ENCODE data around the gene MAP3K1. TPM values are rescaled to one million over a fixed set of nuclear protein-coding genes. Genes with fewer than 3 reads are reported as not detected.

The MAP3K1 gene
- total RNA-seq, 1 donor from 2014 or later, result 27.5 TPM

DNA sequence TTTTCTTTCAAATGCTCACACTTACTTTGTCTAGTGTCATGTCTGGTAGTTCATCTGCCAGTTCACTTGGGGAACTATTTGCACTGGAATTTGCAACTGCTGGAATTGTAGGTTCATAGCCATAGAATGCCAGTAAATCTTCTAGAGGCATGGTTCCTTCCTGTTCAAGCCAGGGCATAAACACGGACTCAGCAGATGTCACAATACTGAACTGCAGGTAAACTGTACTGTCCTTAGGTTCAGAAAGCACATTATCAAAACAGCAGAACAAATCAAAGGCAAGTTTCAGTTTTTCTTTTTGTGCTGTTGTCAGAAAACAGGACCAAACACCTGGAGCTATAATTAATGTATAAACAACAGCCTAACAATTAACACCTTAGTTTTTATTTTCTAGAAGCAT is 123.5 kb downstream of the MAP3K1 start:
- peaks cover 18% of the 10 kb centered on the region for H3K36me3 Mint-ChIP-seq (ENCODE audit: low read depth, unreplicated experiment)

DNA sequence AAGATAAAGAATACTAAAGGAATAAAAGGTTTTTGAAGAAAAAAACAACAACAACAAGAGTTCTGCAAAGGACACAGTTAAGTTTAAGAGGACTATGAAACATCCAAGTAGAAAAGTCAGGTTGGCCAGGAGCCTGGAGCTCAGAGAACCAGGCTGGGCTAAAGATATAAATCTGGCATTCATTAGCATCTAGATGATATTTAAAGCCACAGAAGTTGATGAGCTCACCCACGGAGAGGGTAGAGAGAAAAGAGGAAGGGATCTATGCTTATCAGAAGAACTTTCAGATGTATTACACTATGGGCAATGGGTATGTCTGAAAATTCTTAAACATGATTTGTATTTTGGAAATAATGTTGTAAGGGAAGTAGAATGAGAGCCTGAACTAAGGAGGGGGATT is 126.6 kb downstream of the MAP3K1 start:
- Mint-ChIP-seq H3K36me3 (ENCODE audit: low read depth, unreplicated experiment) (peaks cover 24% of the 10 kb centered on the region), H3K27ac (ENCODE audit: unreplicated experiment) (peak overlapping the region; percentile 2)

More for the DNA sequence above, 123.5 kb downstream of the MAP3K1 start:
- Mint-ChIP-seq H3K27me3 (ENCODE audit: unreplicated experiment) (no peaks in the 10 kb centered on the region), H3K9me3 (ENCODE audit: unreplicated experiment) (no peaks in the 10 kb centered on the region), H3K4me1 (ENCODE audit: unreplicated experiment) (no peaks in the 10 kb centered on the region), H3K4me3 (ENCODE audit: unreplicated experiment) (no peak overlapping the region), H3K27ac (ENCODE audit: unreplicated experiment) (no peak overlapping the region)
- DNase-seq (ENCODE audit: low spot score), result no peak
- TF ChIP-seq, protein P1, sequence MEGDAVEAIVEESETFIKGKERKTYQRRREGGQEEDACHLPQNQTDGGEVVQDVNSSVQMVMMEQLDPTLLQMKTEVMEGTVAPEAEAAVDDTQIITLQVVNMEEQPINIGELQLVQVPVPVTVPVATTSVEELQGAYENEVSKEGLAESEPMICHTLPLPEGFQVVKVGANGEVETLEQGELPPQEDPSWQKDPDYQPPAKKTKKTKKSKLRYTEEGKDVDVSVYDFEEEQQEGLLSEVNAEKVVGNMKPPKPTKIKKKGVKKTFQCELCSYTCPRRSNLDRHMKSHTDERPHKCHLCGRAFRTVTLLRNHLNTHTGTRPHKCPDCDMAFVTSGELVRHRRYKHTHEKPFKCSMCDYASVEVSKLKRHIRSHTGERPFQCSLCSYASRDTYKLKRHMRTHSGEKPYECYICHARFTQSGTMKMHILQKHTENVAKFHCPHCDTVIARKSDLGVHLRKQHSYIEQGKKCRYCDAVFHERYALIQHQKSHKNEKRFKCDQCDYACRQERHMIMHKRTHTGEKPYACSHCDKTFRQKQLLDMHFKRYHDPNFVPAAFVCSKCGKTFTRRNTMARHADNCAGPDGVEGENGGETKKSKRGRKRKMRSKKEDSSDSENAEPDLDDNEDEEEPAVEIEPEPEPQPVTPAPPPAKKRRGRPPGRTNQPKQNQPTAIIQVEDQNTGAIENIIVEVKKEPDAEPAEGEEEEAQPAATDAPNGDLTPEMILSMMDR (IDR thresholded peaks at IDR 0.05; ENCODE audit: unreplicated experiment), result no peak

More for the DNA sequence above, 126.6 kb downstream of the MAP3K1 start:
- Mint-ChIP-seq H3K4me1 (ENCODE audit: unreplicated experiment) (no peaks in the 10 kb centered on the region), H3K27me3 (ENCODE audit: unreplicated experiment) (no peaks in the 10 kb centered on the region), H3K4me3 (ENCODE audit: unreplicated experiment) (no peak overlapping the region), H3K9me3 (ENCODE audit: unreplicated experiment) (no peaks in the 10 kb centered on the region)
- TF ChIP-seq, protein P1 (IDR thresholded peaks at IDR 0.05; ENCODE audit: unreplicated experiment), result no peak
- no peak for DNase-seq (ENCODE audit: low spot score)

Other genes with a start within 250 kb of the MAP3K1 start
- 16.0 TPM for gene SETD9, start 94.0 kb downstream of the MAP3K1 start, total RNA-seq (ENCODE audit: unreplicated experiment)
- 52.3 TPM for gene MIER3, start 136.6 kb downstream of the MAP3K1 start, total RNA-seq (ENCODE audit: unreplicated experiment)

Measured in endothelial cell (in vitro differentiated cells).